Astrocyte of the spinal cord (primary cell): ENCODE data around the gene OSBPL7.

Experiments
- DNase-seq: peaks from one replicate; pipeline ENCODE4 v3.0.0; 2011; ENCODE audit warnings: low read depth, low spot score
- H3K4me3 ChIP-seq: 2 replicates; pipeline ENCODE4 v1.5.1; 2011; ENCODE audit warnings: low read depth, mild to moderate bottlenecking, low read length, moderate library complexity
- in situ Hi-C: cut with HindIII; loops from 2 replicates; pipeline ENCODE4 v1.10.0; 2017; ENCODE audit warnings: low sequenced_read_pairs
- TF ChIP-seq, protein P1 (sequence below): IDR thresholded peaks from 2 replicates; pipeline ENCODE4 v1.5.1; 2012; ENCODE audit warnings: low read depth, mild to moderate bottlenecking, low read length, inconsistent platforms

Gene OSBPL7

DNA sequence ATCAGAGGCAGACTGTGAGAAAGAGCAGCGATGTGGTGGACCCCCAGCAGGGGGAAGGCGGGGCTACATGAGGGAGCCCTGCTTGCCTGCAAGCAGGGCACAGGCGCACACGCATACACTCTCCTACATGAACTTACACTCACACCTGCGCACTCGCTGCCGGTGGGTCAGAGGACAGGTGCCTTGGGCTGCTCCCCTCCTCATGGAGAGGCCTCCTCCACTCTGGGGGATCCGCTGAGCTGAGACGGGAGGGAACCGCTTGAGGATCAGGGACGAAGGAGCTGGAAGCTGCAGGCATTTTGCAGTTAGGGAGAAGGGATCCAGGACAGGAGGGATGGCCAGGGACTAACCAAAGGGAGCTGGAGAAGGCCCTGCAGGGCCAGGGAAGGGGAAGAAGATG is 14.2 kb downstream of the OSBPL7 start:
- no peak for DNase-seq
- TF ChIP-seq, protein P1, sequence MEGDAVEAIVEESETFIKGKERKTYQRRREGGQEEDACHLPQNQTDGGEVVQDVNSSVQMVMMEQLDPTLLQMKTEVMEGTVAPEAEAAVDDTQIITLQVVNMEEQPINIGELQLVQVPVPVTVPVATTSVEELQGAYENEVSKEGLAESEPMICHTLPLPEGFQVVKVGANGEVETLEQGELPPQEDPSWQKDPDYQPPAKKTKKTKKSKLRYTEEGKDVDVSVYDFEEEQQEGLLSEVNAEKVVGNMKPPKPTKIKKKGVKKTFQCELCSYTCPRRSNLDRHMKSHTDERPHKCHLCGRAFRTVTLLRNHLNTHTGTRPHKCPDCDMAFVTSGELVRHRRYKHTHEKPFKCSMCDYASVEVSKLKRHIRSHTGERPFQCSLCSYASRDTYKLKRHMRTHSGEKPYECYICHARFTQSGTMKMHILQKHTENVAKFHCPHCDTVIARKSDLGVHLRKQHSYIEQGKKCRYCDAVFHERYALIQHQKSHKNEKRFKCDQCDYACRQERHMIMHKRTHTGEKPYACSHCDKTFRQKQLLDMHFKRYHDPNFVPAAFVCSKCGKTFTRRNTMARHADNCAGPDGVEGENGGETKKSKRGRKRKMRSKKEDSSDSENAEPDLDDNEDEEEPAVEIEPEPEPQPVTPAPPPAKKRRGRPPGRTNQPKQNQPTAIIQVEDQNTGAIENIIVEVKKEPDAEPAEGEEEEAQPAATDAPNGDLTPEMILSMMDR: no peak
- in situ Hi-C loops: no loop called here
- H3K4me3 ChIP-seq: no peak overlapping the region

DNA sequence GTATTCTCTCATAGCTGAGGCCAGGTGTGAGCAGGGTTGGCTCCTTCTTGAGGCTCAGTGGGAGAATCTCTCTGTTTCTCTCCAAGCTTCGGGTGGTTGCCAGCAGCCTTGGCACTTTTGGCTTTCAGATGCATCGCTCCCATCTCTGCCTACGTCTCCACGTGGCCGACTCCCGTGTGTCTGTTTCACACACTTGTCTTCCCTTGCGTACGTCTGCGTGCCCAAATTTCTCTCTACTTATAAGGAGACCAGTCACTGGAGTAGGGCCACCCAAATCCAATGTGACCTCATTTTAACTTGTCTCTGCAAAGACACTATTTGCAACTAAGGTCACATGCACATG is 14.7 kb downstream of the OSBPL7 start:
- H3K4me3 ChIP-seq: no peak overlapping the region
- DNase-seq: no peak
- in situ Hi-C loops: no loop called here
- TF ChIP-seq, protein P1: no peak

DNA sequence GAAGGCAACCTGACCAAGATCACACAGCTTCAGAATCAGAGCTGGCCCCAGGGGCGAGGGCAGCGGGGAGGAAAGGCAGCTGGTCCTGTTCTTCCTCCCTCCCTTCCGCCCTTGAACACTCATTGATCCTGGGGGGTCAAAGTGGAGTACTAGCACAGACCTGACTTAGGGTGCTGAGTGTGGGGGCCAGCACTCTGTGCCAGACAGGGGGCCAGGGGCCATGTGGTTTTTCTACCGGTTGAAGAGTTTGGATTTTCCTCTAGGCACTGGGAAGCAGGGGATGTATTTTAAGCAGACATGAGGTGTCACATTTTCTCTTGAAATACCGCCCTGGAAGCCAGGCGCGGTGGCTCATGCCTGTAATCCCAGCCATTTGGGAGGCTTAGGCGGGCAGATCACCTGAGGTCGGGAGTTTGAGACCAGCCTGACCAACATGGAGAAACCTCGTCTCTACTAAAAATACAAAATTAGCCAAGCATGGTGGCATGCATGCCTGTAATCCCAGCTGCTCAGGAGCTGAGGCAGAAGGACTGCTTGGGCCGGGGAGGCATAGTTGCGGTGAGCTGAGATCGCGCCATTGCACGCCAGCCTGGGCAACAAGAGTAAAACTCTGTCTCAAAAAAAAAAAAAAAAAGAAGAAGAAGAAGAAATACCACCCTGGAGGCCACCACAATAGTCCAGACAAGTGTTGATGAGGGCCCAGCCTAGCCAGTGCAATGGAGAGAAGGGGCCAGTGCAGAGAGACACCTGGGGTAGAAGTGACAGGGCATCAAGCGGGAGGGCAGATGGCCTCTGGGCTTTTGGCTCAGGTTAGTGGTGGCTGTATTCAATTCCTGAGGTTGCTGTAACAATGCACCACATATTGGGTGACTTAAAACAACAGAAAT is 15.3 kb downstream of the OSBPL7 start:
- in situ Hi-C loops: no loop called here
- H3K4me3 ChIP-seq: no peak overlapping the region
- TF ChIP-seq, protein P1: no peak
- DNase-seq: no peak

DNA sequence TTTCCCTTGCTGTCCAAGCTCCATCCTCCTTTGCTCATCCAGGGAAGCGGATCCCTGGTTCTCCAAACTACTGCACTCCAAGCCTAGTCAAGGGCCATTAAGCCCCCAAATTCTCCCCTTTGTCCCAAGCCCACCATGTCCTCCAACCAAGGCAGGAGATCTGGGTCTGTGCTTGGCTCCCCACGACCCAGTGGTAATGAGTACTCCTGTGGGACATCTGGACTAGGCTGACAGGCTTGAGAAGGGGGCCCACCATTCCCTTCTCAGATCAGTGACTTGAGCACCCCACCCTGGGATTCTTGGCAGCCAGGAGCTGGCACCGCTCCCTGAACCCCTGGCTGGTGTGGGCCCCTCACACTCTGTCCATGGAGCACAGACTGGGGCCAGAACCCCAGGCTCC is 17.1 kb downstream of the OSBPL7 start:
- no peak for DNase-seq
- in situ Hi-C loops: no loop called here
- H3K4me3 ChIP-seq: no peak overlapping the region
- TF ChIP-seq, protein P1: no peak

DNA sequence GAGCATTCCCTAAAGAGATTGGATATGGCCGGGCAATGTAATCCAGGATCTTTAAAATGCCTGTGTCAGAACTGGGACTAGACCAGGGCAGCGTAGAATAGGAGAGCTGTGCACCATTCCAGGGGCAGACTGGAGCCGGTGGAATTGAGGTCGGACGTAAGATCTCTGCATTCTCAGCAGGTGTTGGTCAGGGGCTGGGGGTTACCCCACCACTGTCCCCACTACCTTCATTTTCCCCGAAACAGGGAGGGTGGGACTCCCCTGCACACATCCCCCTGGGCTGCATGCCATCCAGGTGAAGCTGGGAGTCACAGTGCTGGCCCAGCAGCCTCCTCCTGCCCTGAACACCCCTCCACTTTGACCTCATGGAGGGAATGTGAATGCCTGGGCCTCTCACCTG is 17.8 kb downstream of the OSBPL7 start:
- no peak for DNase-seq
- H3K4me3 ChIP-seq: no peak overlapping the region
- in situ Hi-C loops: no loop called here
- TF ChIP-seq, protein P1: no peak

DNA sequence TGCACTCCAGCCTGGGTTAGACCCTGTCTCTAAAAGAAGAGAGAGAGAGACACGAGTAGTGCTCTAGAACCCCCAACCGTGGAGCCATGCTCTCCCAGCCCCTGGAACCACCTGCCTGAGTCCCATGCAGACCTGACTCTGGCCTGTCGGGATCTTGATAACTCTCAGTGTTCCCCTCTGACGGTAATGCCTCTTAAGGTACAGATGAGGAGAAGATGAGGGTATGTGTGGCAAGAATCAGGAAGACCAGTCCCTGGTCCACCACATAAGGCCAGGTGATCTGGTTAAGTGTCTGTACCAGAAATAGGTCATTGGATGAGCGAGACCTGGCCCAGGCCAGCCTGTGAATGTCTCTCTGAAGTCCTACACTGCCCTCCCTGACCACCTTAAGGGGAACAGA is 18.4 kb downstream of the OSBPL7 start:
- no peak for DNase-seq
- in situ Hi-C loops: no loop called here
- H3K4me3 ChIP-seq: no peak overlapping the region
- TF ChIP-seq, protein P1: no peak
